K562 (cell line): ENCODE results near the gene BPI. TPM values are rescaled to one million over a fixed set of nuclear protein-coding genes. Genes with fewer than 3 reads are reported as not detected.

Experiments used
- ATF3 ChIP-seq, 2 experiments: fragments of 450-650 bp in 1 of 2; sonication (generic) in 1 of 2; formaldehyde crosslinking in 1 of 2; IDR thresholded peaks in 1 of 2; conservative IDR thresholded peaks in 1 of 2; 2 replicates each; pipeline versions ENCODE4 v1.6.1 to v1.8.1; 2016 to 2023; ENCODE audit warnings: mild to moderate bottlenecking in 2 of 2, moderate library complexity in 2 of 2, inconsistent platforms in 1 of 2, missing genetic modification reagents in 1 of 2
- ATF7 ChIP-seq: fragments of 450-650 bp; IDR thresholded peaks from 2 replicates; pipeline ENCODE4 v1.7.1; 2014; ENCODE audit warnings: mild to moderate bottlenecking, moderate library complexity
- CTCF ChIP-seq, 3 experiments: IDR thresholded peaks in 2 of 3; conservative IDR thresholded peaks in 1 of 3; 2 replicates each; pipeline ENCODE4 v1.5.1; 2011 to 2012; ENCODE audit warnings: low read length in 3 of 3, mild to moderate bottlenecking in 3 of 3, control low read depth in 2 of 3, improper control_type of control experiment in 1 of 3, inconsistent platforms in 1 of 3, low read depth in 1 of 3, mixed read lengths in 1 of 3, moderate library complexity in 1 of 3; ENCODE audit not compliant: insufficient read depth in 2 of 3
- DMBX1 ChIP-seq: fragments of 250-450 bp; sonication (Bioruptor Pico); IDR thresholded peaks from 2 replicates; pipeline ENCODE4 v1.8.0; 2022; ENCODE audit warnings: inconsistent platforms, mild to moderate bottlenecking, moderate library complexity, borderline replicate concordance
- ELF1 ChIP-seq: fragments of 200-800 bp; sonication (Bioruptor generic); IDR thresholded peaks from 2 replicates; pipeline ENCODE4 v1.6.1; 2016; ENCODE audit warnings: missing genetic modification characterization, missing compliant biosample characterization
- FOXM1 ChIP-seq, 2 experiments: fragments of 450-650 bp in 1 of 2; sonication (generic) in 1 of 2; formaldehyde crosslinking in 1 of 2; IDR thresholded peaks; 2 replicates each; pipeline versions ENCODE4 v1.6.1 to v1.9.0; 2017 to 2022; ENCODE audit warnings: low read depth in 2 of 2, mild to moderate bottlenecking in 2 of 2, missing genetic modification reagents in 1 of 2, moderate library complexity in 1 of 2
- LARP7 ChIP-seq: fragments of 450-650 bp; IDR thresholded peaks from 2 replicates; pipeline ENCODE4 v1.6.1; 2016
- PTRF ChIP-seq: fragments of 450-650 bp; IDR thresholded peaks from 2 replicates; pipeline ENCODE4 v1.6.1; 2016; ENCODE audit warnings: mild to moderate bottlenecking, missing genetic modification characterization, missing compliant biosample characterization
- RBM39 ChIP-seq: fragments of 200-400 bp; formaldehyde crosslinking; optimal IDR thresholded peaks from 2 replicates; pipeline ENCODE3; 2018; ENCODE audit warnings: low read depth, low read length
- RHOXF2B ChIP-seq: fragments of 250-450 bp; sonication (Bioruptor Pico); conservative IDR thresholded peaks from 2 replicates; pipeline ENCODE4 v1.5.1; 2021
- SP1 ChIP-seq: sonication (generic); formaldehyde crosslinking; IDR thresholded peaks from 2 replicates; pipeline ENCODE4 v1.8.1; 2022; ENCODE audit warnings: mild to moderate bottlenecking, missing genetic modification reagents
- TEAD4 ChIP-seq, 2 experiments: sonication (generic) in 1 of 2; formaldehyde crosslinking in 1 of 2; IDR thresholded peaks; 2 replicates each; pipeline versions ENCODE4 v1.6.1 to v1.8.0; 2012 to 2022; ENCODE audit warnings: borderline replicate concordance in 1 of 2, inconsistent platforms in 1 of 2, low read length in 1 of 2, mild to moderate bottlenecking in 1 of 2, missing genetic modification reagents in 1 of 2
- ZNF263 ChIP-seq: sonication (generic); formaldehyde crosslinking; IDR thresholded peaks from 2 replicates; pipeline ENCODE4 v1.8.0; 2022; ENCODE audit warnings: mild to moderate bottlenecking, missing genetic modification reagents, borderline replicate concordance
- ZNF280B ChIP-seq: fragments of 250-450 bp; sonication (Bioruptor Pico); IDR thresholded peaks from 2 replicates; pipeline ENCODE4 v1.5.1; 2021; ENCODE audit warnings: mild to moderate bottlenecking
- ZNF644 ChIP-seq: fragments of 200-800 bp; sonication (Bioruptor generic); IDR thresholded peaks from 2 replicates; pipeline ENCODE4 v1.6.1; 2016; ENCODE audit warnings: low read depth, missing genetic modification characterization, missing compliant biosample characterization
- polyA plus RNA-seq, 8 experiments: library from polyadenylated mRNA; depleted of rRNA in 4 of 8; stranded (reverse) in 5 of 8; unstranded in 3 of 8; fragments of >200 nt; fragmentation: Nextera tagmentation in 2 of 8; fragmentation: Illumina TruSeq in 1 of 8; extraction: Ambion mirVana in 2 of 8; extraction: Trizol in 1 of 8; gene quantifications; 2 replicates each; pipeline versions ENCODE4 v1.2.1 to v1.2.3, GENCODE V29; 2011 to 2014; ENCODE audit warnings: inconsistent platforms in 1 of 8, missing spikeins in 1 of 8
- total RNA-seq, 7 experiments: library from RNA; depleted of rRNA in 6 of 7; stranded (reverse); fragments of >200 nt in 6 of 7; fragmentation: Illumina TruSeq in 2 of 7; extraction: Trizol in 2 of 7; gene quantifications; 2 replicates each; pipeline versions ENCODE4 v1.2.1 to v1.2.3, GENCODE V29; 2011 to 2021; ENCODE audit warnings: low replicate concordance in 1 of 7
- TF ChIP-seq, protein P1 (sequence below): sonication (generic); formaldehyde crosslinking; IDR thresholded peaks from 2 replicates; pipeline ENCODE4 v1.8.0; 2022; ENCODE audit warnings: mild to moderate bottlenecking, missing genetic modification reagents
- TF ChIP-seq, protein P2 (sequence below): sonication (generic); formaldehyde crosslinking; IDR thresholded peaks from 2 replicates; pipeline ENCODE4 v1.8.1; 2022; ENCODE audit warnings: missing genetic modification reagents

BPI gene
- total and polyA plus RNA-seq, 9 of the 15 experiments (the other 6 are each of a cell fraction or from before 2014, with no cell fraction given), result not detected

- TF ChIP-seq, protein P1, sequence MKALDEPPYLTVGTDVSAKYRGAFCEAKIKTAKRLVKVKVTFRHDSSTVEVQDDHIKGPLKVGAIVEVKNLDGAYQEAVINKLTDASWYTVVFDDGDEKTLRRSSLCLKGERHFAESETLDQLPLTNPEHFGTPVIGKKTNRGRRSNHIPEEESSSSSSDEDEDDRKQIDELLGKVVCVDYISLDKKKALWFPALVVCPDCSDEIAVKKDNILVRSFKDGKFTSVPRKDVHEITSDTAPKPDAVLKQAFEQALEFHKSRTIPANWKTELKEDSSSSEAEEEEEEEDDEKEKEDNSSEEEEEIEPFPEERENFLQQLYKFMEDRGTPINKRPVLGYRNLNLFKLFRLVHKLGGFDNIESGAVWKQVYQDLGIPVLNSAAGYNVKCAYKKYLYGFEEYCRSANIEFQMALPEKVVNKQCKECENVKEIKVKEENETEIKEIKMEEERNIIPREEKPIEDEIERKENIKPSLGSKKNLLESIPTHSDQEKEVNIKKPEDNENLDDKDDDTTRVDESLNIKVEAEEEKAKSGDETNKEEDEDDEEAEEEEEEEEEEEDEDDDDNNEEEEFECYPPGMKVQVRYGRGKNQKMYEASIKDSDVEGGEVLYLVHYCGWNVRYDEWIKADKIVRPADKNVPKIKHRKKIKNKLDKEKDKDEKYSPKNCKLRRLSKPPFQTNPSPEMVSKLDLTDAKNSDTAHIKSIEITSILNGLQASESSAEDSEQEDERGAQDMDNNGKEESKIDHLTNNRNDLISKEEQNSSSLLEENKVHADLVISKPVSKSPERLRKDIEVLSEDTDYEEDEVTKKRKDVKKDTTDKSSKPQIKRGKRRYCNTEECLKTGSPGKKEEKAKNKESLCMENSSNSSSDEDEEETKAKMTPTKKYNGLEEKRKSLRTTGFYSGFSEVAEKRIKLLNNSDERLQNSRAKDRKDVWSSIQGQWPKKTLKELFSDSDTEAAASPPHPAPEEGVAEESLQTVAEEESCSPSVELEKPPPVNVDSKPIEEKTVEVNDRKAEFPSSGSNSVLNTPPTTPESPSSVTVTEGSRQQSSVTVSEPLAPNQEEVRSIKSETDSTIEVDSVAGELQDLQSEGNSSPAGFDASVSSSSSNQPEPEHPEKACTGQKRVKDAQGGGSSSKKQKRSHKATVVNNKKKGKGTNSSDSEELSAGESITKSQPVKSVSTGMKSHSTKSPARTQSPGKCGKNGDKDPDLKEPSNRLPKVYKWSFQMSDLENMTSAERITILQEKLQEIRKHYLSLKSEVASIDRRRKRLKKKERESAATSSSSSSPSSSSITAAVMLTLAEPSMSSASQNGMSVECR, result no peak
- TF ChIP-seq, protein P2, sequence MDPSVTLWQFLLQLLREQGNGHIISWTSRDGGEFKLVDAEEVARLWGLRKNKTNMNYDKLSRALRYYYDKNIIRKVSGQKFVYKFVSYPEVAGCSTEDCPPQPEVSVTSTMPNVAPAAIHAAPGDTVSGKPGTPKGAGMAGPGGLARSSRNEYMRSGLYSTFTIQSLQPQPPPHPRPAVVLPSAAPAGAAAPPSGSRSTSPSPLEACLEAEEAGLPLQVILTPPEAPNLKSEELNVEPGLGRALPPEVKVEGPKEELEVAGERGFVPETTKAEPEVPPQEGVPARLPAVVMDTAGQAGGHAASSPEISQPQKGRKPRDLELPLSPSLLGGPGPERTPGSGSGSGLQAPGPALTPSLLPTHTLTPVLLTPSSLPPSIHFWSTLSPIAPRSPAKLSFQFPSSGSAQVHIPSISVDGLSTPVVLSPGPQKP (CRISPR knock-in tag), result no peak
- TF ChIP-seq CTCF (IDR thresholded peaks at IDR 0.05 in 2 of 3, conservative IDR thresholded peaks at IDR 0.05 in 1 of 3; ENCODE audit: insufficient read depth in 2 of 3, low read depth in 1 of 3, low read length in 3 of 3) (no peak), DMBX1 (no peak), PTRF (tag) (no peak), ZNF263 (CRISPR knock-in tag) (no peak), ZNF280B (CRISPR knock-in tag) (no peak), TEAD4 (IDR thresholded peaks at IDR 0.05; ENCODE audit: low read length) (peak; percentile 48; the same call in 1 of the 2 replicates), TEAD4 (CRISPR knock-in tag; IDR thresholded peaks at IDR 0.05; ENCODE audit: borderline replicate concordance) (no peak), RHOXF2B (CRISPR knock-in tag) (no peak), SP1 (CRISPR knock-in tag) (no peak), ATF3 (IDR thresholded peaks at IDR 0.05) (peak; percentile 60; the same call in 1 of the 2 replicates), ATF3 (CRISPR knock-in tag; conservative IDR thresholded peaks at IDR 0.05) (no peak), ATF7 (peak; percentile 61; the same call in 1 of the 2 replicates), ELF1 (no peak), ZNF644 (tag) (peak; percentile 75; the same call in 1 of the 2 replicates), RBM39 (no peak), LARP7 (no peak), FOXM1 (IDR thresholded peaks at IDR 0.05; ENCODE audit: low read depth) (no peak), FOXM1 (CRISPR knock-in tag; IDR thresholded peaks at IDR 0.05; ENCODE audit: low read depth) (no peak)
Measured at GRCh38 chr20:38357653-38358207, 53.8 kb downstream of the BPI start (continued).
